GM23338 (cell line): ENCODE results near the gene COX15. TPM values are rescaled to one million over a fixed set of nuclear protein-coding genes. Genes with fewer than 3 reads are reported as not detected.

Source experiments
- ATAC-seq: fragments of 200-7000 bp; cut with Tn5 transposase; 3 replicates; pipeline ENCODE4 v1.9.1; 2020
- DNase-seq: peaks from one replicate; pipeline ENCODE4 v3.0.0-alpha.2; 2015; ENCODE audit warnings: low spot score
- H2AFZ ChIP-seq: fragments of 200-600 bp; sonication (generic); 2 replicates; pipeline ENCODE4 v1.8.0; 2016; ENCODE audit warnings: antibody characterized with exemption, mild to moderate bottlenecking, moderate library complexity
- H3F3A ChIP-seq: fragments of 200-600 bp; sonication (generic); replicated peaks from 2 replicates; pipeline ENCODE4 v1.8.0; 2017; ENCODE audit warnings: antibody characterized with exemption, mixed run types, low read depth
- H3K27ac ChIP-seq: fragments of 200-600 bp; sonication (generic); 2 replicates; pipeline ENCODE4 v1.6.1; 2016; ENCODE audit warnings: low read depth
- H3K27me3 ChIP-seq: fragments of 200-600 bp; sonication (generic); 2 replicates; pipeline ENCODE4 v1.8.0; 2016; ENCODE audit warnings: mild to moderate bottlenecking, mixed run types, moderate library complexity; ENCODE audit not compliant: insufficient read depth
- H3K36me3 ChIP-seq: fragments of 200-600 bp; sonication (generic); 2 replicates; pipeline ENCODE4 v1.8.0; 2016; ENCODE audit warnings: mild to moderate bottlenecking; ENCODE audit not compliant: insufficient read depth
- H3K4me1 ChIP-seq: fragments of 200-600 bp; sonication (generic); 2 replicates; pipeline ENCODE4 v1.8.0; 2016; ENCODE audit warnings: mild to moderate bottlenecking, moderate library complexity; ENCODE audit not compliant: insufficient read depth
- H3K4me2 ChIP-seq: fragments of 200-600 bp; sonication (generic); 2 replicates; pipeline ENCODE4 v1.7.1; 2017; ENCODE audit warnings: mixed run types
- H3K4me3 ChIP-seq: fragments of 200-600 bp; sonication (generic); 2 replicates; pipeline ENCODE4 v1.6.1; 2016; ENCODE audit warnings: mixed run types
- H3K79me2 ChIP-seq: fragments of 200-600 bp; sonication (generic); replicated peaks from 2 replicates; pipeline ENCODE4 v1.8.0; 2017; ENCODE audit warnings: mild to moderate bottlenecking; ENCODE audit not compliant: insufficient read depth
- H3K9me2 ChIP-seq: fragments of 200-600 bp; sonication (generic); 2 replicates; pipeline ENCODE4 v1.8.0; 2017; ENCODE audit not compliant: insufficient read depth
- H4K20me1 ChIP-seq: fragments of 200-600 bp; sonication (generic); replicated peaks from 2 replicates; pipeline ENCODE4 v1.8.0; 2017; ENCODE audit warnings: mild to moderate bottlenecking; ENCODE audit not compliant: insufficient read depth
- H3K27ac Mint-ChIP-seq: 2 replicates; pipeline ENCODE4 v1.8.0; 2020; ENCODE audit warnings: inconsistent platforms, mild to moderate bottlenecking, moderate library complexity, mixed read lengths
- H3K27me3 Mint-ChIP-seq: 3 replicates; pipeline ENCODE4 v1.8.0; 2022; ENCODE audit warnings: low read depth, mild to moderate bottlenecking, moderate library complexity, mixed read lengths, inconsistent platforms; ENCODE audit not compliant: insufficient read depth, poor library complexity
- H3K36me3 Mint-ChIP-seq: 3 replicates; pipeline ENCODE4 v1.8.0; 2021; ENCODE audit warnings: low read depth, mild to moderate bottlenecking, inconsistent platforms, moderate library complexity, mixed read lengths
- H3K4me1 Mint-ChIP-seq: 3 replicates; pipeline ENCODE4 v1.8.0; 2020; ENCODE audit warnings: mild to moderate bottlenecking, inconsistent platforms, mixed read lengths
- H3K4me3 Mint-ChIP-seq: 3 replicates; pipeline ENCODE4 v1.8.0; 2021; ENCODE audit warnings: moderate library complexity, mild to moderate bottlenecking, inconsistent platforms, mixed read lengths
- H3K9me3 Mint-ChIP-seq: 3 replicates; pipeline ENCODE4 v1.8.0; 2020; ENCODE audit warnings: moderate library complexity, mild to moderate bottlenecking, inconsistent platforms, mixed read lengths
- CREB1 ChIP-seq: fragments of 250-450 bp; sonication (Bioruptor Pico); IDR thresholded peaks from 2 replicates; pipeline ENCODE4 v1.5.0; 2020; ENCODE audit warnings: low read depth, mild to moderate bottlenecking, moderate library complexity
- ETS1 ChIP-seq: IDR thresholded peaks from 2 replicates; pipeline ENCODE4 v1.6.1; 2016; ENCODE audit warnings: antibody characterized with exemption
- EZH2 ChIP-seq: fragments of 200-600 bp; sonication (generic); IDR thresholded peaks from one replicate; pipeline ENCODE4 v1.8.0; 2017; ENCODE audit warnings: antibody characterized with exemption, mild to moderate bottlenecking, low read depth; ENCODE audit not compliant: unreplicated experiment
- EZH2phosphoT487 ChIP-seq: fragments of 200-600 bp; sonication (generic); IDR thresholded peaks from one replicate; pipeline ENCODE4 v1.8.1; 2018; ENCODE audit warnings: antibody characterized with exemption; ENCODE audit not compliant: unreplicated experiment
- JUNB ChIP-seq: IDR thresholded peaks from one replicate; pipeline ENCODE4 v1.6.1; 2016; ENCODE audit warnings: antibody characterized with exemption; ENCODE audit not compliant: unreplicated experiment
- NANOG ChIP-seq: IDR thresholded peaks from 2 replicates; pipeline ENCODE4 v1.6.1; 2016; ENCODE audit warnings: antibody characterized with exemption, borderline replicate concordance
- POLR2AphosphoS5 ChIP-seq: IDR thresholded peaks from 2 replicates; pipeline ENCODE4 v1.6.1; 2016; ENCODE audit warnings: antibody characterized with exemption, low read depth
- STAT1 ChIP-seq: IDR thresholded peaks from one replicate; pipeline ENCODE4 v1.6.1; 2016; ENCODE audit warnings: antibody characterized with exemption; ENCODE audit not compliant: unreplicated experiment
- ZNF331 ChIP-seq: fragments of 250-450 bp; sonication (Bioruptor Pico); IDR thresholded peaks from 2 replicates; pipeline ENCODE4 v1.5.0; 2020; ENCODE audit warnings: low read depth, mild to moderate bottlenecking, moderate library complexity
- ZNF462 ChIP-seq: fragments of 250-450 bp; sonication (Bioruptor Pico); IDR thresholded peaks from 2 replicates; pipeline ENCODE4 v1.5.0; 2020; ENCODE audit warnings: mild to moderate bottlenecking, moderate library complexity
- polyA plus RNA-seq: library from polyadenylated mRNA; unstranded; fragments of >200 nt; fragmentation: Nextera tagmentation; extraction: Ambion mirVana; gene quantifications from 2 replicates; pipeline ENCODE4 v1.2.1, GENCODE V29; 2016
- total RNA-seq: library from RNA; depleted of rRNA; stranded (reverse); fragments of >200 nt; shearing (Covaris generic); gene quantifications from 2 replicates; pipeline ENCODE4 v1.2.3, GENCODE V29; 2014

The COX15 gene
- total and polyA plus RNA-seq, 2 experiments from 2014 or later = 22.3 to 38.1 TPM

GRCh38 chr10:99742254-99742653, 10.3 kb upstream of the COX15 start (continued):
- TF ChIP-seq ZNF462 (CRISPR knock-in tag) = no peak
- TF ChIP-seq ZNF331 = no peak
- TF ChIP-seq STAT1 = no peak
- no peak for TF ChIP-seq ETS1
- TF ChIP-seq EZH2phosphoT487 = no peak

- ATAC-seq (no peak), DNase-seq (no peak)
- no peaks in the 10 kb centered on the region for H3F3A ChIP-seq
- peaks cover 10% of the 10 kb centered on the region; the same call in 1 of the 2 replicates for H4K20me1 ChIP-seq
- no peaks in the 10 kb centered on the region for H3K9me2 ChIP-seq
- no peak overlapping the region for H3K27ac Mint-ChIP-seq
- H3K4me3 ChIP-seq = no peak overlapping the region
- H3K27me3 ChIP-seq = no peaks in the 10 kb centered on the region
- no peaks in the 10 kb centered on the region for H3K4me1 ChIP-seq
- no peak overlapping the region for H3K4me2 ChIP-seq
- peaks cover 84% of the 10 kb centered on the region for H3K36me3 ChIP-seq
- H2AFZ ChIP-seq = no peak overlapping the region
- H3K79me2 ChIP-seq = peaks cover 4% of the 10 kb centered on the region; the same call in 1 of the 2 replicates
- H3K27ac ChIP-seq = no peak overlapping the region
- no peaks in the 10 kb centered on the region for H3K4me1 Mint-ChIP-seq
- no peaks in the 10 kb centered on the region; the same call in 2 of the 3 replicates for H3K9me3 Mint-ChIP-seq
- no peak overlapping the region for H3K4me3 Mint-ChIP-seq
- H3K36me3 Mint-ChIP-seq = peaks cover 81% of the 10 kb centered on the region
- H3K27me3 Mint-ChIP-seq = peaks cover 1% of the 10 kb centered on the region
- no peak for TF ChIP-seq NANOG
- TF ChIP-seq JUNB = no peak
- no peak for TF ChIP-seq ETS1
- TF ChIP-seq ZNF331 = no peak
- no peak for TF ChIP-seq POLR2AphosphoS5
- TF ChIP-seq EZH2phosphoT487 = no peak
- TF ChIP-seq EZH2 = no peak
- TF ChIP-seq STAT1 = no peak
- TF ChIP-seq CREB1 (CRISPR knock-in tag) = no peak
Measured at GRCh38 chr10:99740933-99741559, 9.1 kb upstream of the COX15 start.
